ENCODE data around the gene NFIA.

NFIA gene

DNA sequence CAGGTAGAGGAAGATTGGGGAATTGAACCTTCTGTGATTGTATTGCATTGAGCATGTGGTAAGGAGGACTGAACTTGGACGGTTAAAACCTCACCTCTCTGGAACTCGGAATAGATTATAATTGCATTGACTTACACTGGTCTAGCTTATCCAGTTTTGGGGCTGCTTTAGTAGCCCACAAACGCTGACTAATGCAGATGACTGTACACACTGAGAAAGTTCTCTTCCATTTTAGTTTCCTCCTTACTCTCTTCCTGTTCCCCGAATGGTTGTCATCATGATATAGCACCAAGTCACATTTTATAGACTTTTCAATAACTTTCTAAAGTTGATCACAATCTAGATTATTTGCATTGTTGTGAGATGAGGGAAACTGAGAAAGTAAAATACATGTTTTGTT is 78.2 kb downstream of the NFIA start:
- no peak for DNase-seq

DNA sequence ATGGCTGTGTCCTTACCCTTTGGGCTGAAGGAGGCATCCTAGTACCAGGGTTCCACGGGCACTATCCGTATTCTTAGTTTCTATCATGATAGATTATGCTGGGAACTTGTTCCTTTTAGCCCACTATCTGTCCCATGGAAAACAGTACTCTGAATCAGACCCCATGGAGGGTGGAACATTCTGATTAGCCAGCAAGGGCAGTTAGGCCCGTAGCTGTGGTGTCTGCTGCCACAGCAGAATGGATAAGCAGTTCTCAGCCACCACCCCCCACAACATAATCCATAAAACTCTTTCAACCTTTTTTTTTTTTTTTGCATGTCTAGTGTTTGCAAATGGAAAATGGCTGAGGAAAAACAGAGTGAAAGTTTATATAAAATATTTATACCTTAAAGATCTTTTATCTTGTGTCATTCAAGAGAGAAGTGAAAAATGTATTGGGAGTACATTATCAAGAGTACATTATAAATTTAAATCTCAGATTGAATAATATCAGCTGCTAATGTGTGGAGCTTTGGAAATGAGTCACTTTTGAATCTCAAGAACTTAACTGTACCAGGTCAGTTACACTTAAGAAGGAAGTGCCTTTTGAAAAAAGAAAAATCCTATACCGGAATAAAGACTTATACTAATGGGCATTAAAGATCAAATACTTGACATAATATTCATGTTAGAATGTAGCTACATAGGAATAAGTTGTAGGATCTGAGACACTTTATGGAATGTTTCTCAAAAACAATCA is 80.3 kb downstream of the NFIA start:
- DNase-seq: no peak

GRCh38 chr1:61163355-61163754 is 81.0 kb downstream of the NFIA start:
- DNase-seq: no peak

DNA sequence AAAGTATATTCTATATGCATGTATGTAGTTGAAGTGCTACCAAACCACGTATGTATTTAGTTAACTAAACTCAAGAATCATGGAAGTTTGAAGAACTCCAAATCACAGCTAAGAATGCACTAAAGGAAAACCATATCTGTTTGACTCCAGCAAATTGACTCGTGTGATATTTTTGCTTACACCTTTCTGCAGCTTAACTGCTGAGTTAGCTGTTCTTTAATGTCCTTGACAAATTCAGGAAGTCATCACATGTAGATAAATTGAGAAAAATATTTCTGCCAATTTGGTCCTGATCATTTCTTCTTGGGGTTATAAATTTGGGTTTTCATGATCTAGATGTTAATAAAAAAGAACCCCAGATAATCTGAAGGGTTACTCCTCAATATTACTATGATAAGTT is 83.0 kb downstream of the NFIA start:
- DNase-seq: no peak

- DNase-seq: no peak
Measured at GRCh38 chr1:61167309-61167708, 84.9 kb downstream of the NFIA start.

- DNase-seq: no peak
Measured at GRCh38 chr1:61169045-61169444, 86.7 kb downstream of the NFIA start.

DNA sequence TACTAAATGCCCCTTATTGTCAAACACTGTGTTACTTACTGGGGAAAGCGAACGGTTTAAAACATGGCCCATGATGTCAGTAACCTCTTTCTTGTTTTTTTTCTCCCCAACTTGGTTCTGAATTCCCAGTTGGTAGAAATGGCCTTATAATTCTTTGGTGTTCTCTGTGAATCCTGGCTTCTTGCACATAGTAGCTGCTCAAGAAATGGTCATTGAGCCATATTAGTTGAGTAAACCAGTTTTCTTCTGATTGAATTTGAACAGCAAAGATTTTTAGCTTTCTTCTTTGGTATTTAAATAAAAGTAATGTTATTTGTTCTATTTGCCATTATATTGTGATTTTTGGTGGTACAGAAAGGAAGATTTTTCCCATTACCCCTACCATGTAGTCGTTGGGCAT is 87.3 kb downstream of the NFIA start:
- no peak for DNase-seq

GRCh38 chr1:61170328-61171238 is 88.2 kb downstream of the NFIA start:
- DNase-seq: no peak

GRCh38 chr1:61171346-61171745 is 89.0 kb downstream of the NFIA start:
- no peak for DNase-seq

DNA sequence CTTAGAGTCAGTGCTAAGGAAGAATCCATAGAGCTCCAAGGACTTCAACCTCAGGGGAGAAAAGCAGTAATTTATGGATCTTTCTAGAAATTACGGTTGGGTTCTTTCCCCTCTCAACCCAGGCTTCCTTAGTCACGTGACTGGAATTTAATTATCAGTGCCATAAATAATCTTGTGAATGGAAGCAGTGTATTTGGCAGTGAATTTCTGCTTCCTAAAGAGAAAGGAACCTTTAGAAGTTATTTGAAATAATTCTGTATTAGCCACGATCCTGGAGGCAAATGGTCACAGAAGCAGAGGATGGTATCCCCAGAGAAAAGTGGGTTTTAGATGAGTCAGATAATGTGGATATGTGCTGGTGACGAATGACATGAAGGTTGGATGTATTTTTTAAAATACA is 89.6 kb downstream of the NFIA start:
- no peak for DNase-seq

- no peak for DNase-seq
Measured at GRCh38 chr1:61173118-61173517, 90.8 kb downstream of the NFIA start.

DNA sequence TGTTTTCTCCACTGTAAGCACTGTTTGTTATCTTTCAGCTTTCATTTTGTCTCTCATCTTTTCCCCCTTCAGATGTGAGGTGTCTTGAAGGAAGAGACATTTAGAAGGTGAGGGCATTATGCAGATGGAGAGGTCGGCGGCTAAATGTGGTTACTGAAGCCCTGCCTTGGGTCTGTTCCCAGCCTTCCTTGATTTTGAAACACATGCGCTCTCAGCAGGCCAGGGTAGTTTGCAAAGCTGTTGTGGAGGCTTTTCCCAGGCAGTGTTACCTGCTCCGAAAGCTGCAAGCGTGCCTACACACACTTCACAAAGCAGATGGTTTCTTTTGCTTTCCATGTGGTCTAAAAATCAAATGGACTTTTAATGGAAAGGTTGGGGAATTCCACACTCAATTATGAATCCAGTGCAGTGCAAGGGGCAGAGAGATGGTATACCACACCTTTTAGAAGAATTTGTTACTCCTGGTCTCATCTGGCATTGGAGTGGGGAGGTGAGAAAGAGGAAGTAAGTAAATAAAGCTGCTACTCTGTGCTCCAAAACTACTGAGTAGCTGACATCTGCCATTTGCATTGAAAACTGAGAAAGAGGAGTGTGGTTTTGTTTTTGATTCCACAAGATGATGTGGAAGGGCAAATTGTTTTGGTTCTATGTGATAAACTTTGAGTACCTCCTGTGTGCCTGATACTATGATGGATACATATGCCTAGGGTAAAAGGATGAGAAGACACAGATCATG is 91.9 kb downstream of the NFIA start:
- DNase-seq: no peak

DNA sequence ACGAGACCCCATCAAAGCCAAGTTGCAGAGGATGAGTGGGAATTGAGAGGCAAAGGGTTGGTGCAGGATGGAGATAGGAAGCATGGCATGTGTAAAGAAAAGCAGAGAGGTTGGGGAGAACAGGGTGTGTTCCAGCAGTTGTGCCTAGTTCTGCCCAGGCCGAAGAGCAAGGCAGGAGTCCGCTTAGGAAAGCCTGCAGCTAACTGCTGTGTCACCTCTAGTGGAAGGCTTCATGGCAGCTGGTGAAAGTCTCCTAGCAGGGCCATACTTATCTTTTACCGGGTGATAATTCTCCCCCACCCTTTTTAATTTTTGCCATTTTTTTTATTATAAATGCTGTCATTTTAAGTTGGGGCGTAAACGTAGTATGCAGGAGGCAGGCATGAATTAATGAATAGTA is 93.6 kb downstream of the NFIA start:
- no peak for DNase-seq

DNA sequence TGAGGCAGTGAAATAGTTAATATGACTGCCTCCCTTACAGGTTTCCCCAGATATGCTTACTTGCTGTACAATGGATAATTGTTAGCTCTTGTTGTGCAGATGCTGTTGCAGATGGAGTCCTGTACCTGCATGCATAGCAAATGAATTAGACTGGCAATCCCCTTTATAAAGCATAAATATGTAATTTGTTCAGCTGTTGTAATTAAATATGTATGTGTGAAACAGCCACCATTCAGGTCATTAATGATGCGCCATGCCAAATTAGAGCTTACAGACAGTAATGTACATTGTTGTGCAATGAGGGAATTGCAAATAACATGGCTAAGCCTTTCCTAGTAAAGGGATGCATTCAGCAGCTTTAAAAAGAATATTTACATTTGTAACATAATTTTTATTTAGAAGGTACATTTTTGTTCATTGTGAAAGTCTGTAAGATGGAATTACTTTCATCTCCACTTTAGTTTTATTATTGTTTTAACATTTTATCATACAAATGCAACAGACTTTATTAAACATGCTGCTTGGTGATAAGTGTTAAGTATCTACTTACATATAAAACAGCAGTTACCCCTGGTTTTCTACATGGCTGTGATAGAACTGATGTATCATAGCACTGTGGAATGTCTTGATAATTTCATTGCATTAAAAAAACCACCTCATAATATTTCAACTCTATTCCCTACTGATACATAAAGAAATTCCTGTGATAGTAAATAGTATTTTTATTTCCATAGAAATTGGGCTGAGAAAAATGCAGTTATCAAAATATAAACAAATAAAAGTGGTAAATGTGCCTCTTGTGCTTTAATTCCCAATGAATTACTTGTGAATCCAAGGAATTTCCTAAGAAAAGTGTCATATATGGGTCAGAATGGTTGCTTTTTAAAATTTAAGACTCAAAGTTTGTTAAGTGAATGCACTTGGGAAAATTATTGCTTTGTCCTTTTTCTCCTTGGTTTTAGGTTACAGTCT is 99.0 kb downstream of the NFIA start:
- DNase-seq: peak; percentile 37

- no peak for DNase-seq
Measured at GRCh38 chr1:61182049-61182448, 99.7 kb downstream of the NFIA start.

DNA sequence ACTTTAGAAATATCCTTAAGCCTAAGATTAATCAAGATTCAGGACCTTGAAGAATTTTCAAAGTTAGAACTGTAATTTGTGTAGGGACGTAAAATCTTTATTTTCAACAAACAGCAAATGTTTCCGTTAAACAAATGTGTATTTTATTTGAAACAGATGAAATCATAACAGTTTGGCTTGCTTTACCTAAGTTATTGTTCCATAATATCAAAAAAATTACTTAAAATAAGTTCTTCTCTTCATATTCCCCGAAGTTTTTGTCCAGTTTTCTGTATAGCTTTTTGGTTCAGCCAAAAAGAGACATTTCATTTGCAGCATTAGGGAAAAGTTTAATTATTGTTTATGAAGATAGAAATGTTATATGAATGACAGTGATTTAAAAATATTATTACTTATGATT is 100.1 kb downstream of the NFIA start:
- no peak for DNase-seq

- no peak for DNase-seq
Measured at GRCh38 chr1:61183471-61184039, 101.2 kb downstream of the NFIA start.

DNA sequence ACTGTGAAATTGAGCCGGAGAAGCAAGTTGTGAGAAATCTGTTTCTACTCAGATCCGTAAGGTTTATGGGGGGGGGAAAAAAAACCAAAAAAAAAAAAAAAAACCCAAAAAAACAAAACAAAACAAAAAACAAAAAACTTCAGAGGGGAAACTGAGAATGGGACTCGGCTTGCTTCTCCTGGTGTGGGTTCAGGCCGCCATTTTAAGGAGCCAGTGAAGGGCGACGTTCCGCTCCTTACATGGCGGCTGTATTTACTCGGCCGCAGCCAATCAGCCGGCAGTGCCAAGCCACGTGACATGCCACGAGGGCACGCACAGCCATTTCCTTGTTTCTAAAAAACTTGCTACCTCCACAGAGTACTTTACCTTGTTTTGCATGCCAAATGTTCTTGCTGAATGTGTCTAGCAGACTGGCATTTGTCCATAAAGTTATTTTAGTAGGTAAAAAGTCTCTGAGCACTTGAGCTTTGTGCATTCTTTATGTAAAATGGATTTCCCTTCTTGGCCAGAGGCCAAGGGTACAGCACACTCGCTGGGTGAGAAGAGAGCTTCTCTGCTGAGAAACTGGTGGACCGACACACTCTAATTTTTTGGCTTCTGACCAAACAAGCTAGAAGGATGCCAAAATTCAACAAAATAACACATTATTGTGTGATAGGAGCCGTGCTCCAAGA is 101.8 kb downstream of the NFIA start:
- DNase-seq: no peak

DNA sequence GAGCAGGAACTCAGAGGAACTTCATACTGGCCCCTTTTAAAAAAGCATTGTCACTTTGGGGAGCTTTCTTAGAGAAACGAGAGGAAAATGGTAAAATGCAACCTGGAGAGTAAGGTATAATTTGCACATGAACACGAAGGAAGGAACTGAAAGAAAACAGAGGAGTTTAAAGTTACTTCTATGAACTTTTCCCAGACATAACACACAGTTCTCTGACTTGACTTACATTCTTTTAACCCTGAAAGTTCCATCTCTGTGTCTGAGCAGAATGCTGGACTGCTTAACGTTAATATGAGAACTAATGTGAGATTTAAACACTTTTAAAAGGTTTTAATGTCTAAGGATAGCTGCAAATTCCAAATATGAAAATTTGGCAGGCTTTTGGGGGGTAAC is 102.3 kb downstream of the NFIA start:
- DNase-seq: no peak

GRCh38 chr1:61186753-61187152 is 104.4 kb downstream of the NFIA start:
- no peak for DNase-seq

DNA sequence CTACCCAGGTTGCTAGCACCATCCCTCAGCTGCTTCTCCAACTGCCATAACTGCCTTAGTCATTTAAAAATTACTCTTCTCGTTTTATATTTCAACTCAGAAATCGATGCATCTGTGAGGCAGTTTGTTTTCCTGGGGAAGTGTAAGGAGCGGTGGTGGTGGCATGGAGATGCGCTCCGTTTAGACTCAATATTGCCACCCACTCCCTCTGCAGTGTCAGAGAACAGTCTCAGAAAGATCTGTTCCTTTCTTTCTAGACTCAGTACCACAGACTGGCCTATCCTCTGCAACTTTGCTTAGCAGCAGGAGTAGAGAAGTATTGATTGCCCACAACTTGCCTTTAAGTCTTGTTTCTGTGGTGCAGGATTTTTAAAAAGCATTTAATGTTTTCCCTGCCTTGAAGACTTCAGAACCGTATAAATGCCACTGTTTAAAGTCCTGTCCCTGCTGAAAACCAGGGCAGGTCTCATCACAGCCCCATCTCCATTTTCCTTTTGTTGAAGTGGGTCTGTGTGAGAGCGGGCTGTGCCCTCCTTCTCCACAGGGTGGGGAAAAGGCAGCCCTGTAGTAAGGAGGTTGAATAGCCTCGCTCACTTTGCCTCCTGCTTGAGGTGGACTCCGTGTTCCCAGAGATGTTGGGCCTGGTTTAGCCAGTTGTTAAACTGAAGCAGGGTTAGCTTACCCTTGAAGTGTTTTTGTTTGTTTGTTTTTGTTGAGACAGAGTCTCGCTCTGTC is 105.2 kb downstream of the NFIA start:
- no peak for DNase-seq
